ENCODE results near the gene RNU6-9.

RNU6-9 gene

GRCh38 chr19:902446-903226, 9.4 kb downstream of the RNU6-9 start:
- peaks cover 4% of the 10 kb centered on the region for H3K36me3 ChIP-seq (ENCODE audit: control insufficient read depth, insufficient read depth, low read length)
- no peaks in the 10 kb centered on the region for H3K27me3 ChIP-seq (replicated peaks; ENCODE audit: control insufficient read depth, insufficient read depth, low read length)
- no peak for TF ChIP-seq CTCF (IDR thresholded peaks at IDR 0.05; ENCODE audit: insufficient read depth, low read length, poor library complexity, severe bottlenecking)
- DNase-seq (ENCODE audit: extremely low read depth, insufficient read length), result no peak
- no peak overlapping the region for H3K4me3 ChIP-seq (replicated peaks; ENCODE audit: low read depth, low read length)

- DNase-seq (ENCODE audit: extremely low read depth, insufficient read length), result no peak
- Histone ChIP-seq H3K27me3 (replicated peaks; ENCODE audit: control insufficient read depth, insufficient read depth, low read length) (no peaks in the 10 kb centered on the region), H3K4me3 (replicated peaks; ENCODE audit: low read depth, low read length) (no peak overlapping the region), H3K36me3 (ENCODE audit: control insufficient read depth, insufficient read depth, low read length) (peaks cover 4% of the 10 kb centered on the region)
- no peak for TF ChIP-seq CTCF (IDR thresholded peaks at IDR 0.05; ENCODE audit: insufficient read depth, low read length, poor library complexity, severe bottlenecking)
These were observed 10.0 kb downstream of the RNU6-9 start for GRCh38 chr19:903266-903797.

- Histone ChIP-seq H3K27me3 (replicated peaks; ENCODE audit: control insufficient read depth, insufficient read depth, low read length) (no peaks in the 10 kb centered on the region), H3K4me3 (replicated peaks; ENCODE audit: low read depth, low read length) (no peak overlapping the region), H3K36me3 (ENCODE audit: control insufficient read depth, insufficient read depth, low read length) (peaks cover 4% of the 10 kb centered on the region)
- TF ChIP-seq CTCF (IDR thresholded peaks at IDR 0.05; ENCODE audit: insufficient read depth, low read length, poor library complexity, severe bottlenecking), result no peak
- DNase-seq (ENCODE audit: extremely low read depth, insufficient read length), result no peak
These were observed 11.3 kb downstream of the RNU6-9 start for GRCh38 chr19:904545-904944.

- no peak overlapping the region for H3K4me3 ChIP-seq (replicated peaks; ENCODE audit: low read depth, low read length)
- no peaks in the 10 kb centered on the region for H3K27me3 ChIP-seq (replicated peaks; ENCODE audit: control insufficient read depth, insufficient read depth, low read length)
- peak; percentile 15 for DNase-seq (ENCODE audit: extremely low read depth, insufficient read length)
- TF ChIP-seq CTCF (IDR thresholded peaks at IDR 0.05; ENCODE audit: insufficient read depth, low read length, poor library complexity, severe bottlenecking), result no peak
- H3K36me3 ChIP-seq (ENCODE audit: control insufficient read depth, insufficient read depth, low read length), result peaks cover 2% of the 10 kb centered on the region
These were observed 13.2 kb downstream of the RNU6-9 start for GRCh38 chr19:906480-906879.

- Histone ChIP-seq H3K4me3 (replicated peaks; ENCODE audit: low read depth, low read length) (no peak overlapping the region), H3K36me3 (ENCODE audit: control insufficient read depth, insufficient read depth, low read length) (no peaks in the 10 kb centered on the region), H3K27me3 (replicated peaks; ENCODE audit: control insufficient read depth, insufficient read depth, low read length) (no peaks in the 10 kb centered on the region)
- TF ChIP-seq CTCF (IDR thresholded peaks at IDR 0.05; ENCODE audit: insufficient read depth, low read length, poor library complexity, severe bottlenecking), result no peak
- peak; percentile 72 for DNase-seq (ENCODE audit: extremely low read depth, insufficient read length)
These were observed 14.0 kb downstream of the RNU6-9 start for GRCh38 chr19:907183-907853.

Data from GM06990 (cell line).